Keratinocyte (primary cell): ENCODE data around the gene TECR. TPM values are rescaled to one million over a fixed set of nuclear protein-coding genes. Genes with fewer than 3 reads are reported as not detected.

ENCODE experiments used
- polyA plus RNA-seq, 5 experiments: library from polyadenylated mRNA; depleted of rRNA in 3 of 5; stranded (reverse) in 3 of 5; stranded (forward) in 1 of 5; unstranded in 1 of 5; fragments of >200 nt; gene quantifications; 1 replicate in 1 of 5; 2 replicates in 3 of 5; 3 replicates in 1 of 5; pipeline versions ENCODE4 v1.2.1 to v1.2.3, GENCODE V29; 2011 to 2012; ENCODE audit warnings: missing spikeins in 2 of 5, low read depth in 1 of 5, low replicate concordance in 1 of 5
- small RNA-seq, 3 experiments: library from RNA; depleted of rRNA; stranded (forward); fragments of <200 nt; gene quantifications; one replicate each; pipeline ENCODE3, GENCODE V24; 2012; ENCODE audit warnings: low read depth in 3 of 3, low replicate concordance in 1 of 3; ENCODE audit not compliant: insufficient read length in 3 of 3

The TECR gene
- polyA plus RNA-seq, 1 donor (not counting 4 experiments of a cell fraction or from before 2014, with no cell fraction given) = 92.3 TPM

Small RNAs within 50 kb of the gene (small RNA-seq; reads per million reads assigned to genes)
- gene RN7SL842P = 0 reads per million in 3 experiments
- 0 reads per million in 3 experiments for gene SNRPGP15

Other genes with a start within 250 kb of the TECR start
- 14.1 to 25.1 TPM (median 22.8 TPM) in 3 replicates for gene ADGRE5, start 148.2 kb upstream of the TECR start, polyA plus RNA-seq
- 54.9 to 85.1 TPM (median 57.6 TPM) in 3 replicates for gene DDX39A, start 110.3 kb upstream of the TECR start, polyA plus RNA-seq
- gene PKN1, start 96.3 kb upstream of the TECR start, polyA plus RNA-seq = 0.62 to 1.1 TPM (median 0.79 TPM) in 3 replicates
- 0.05 TPM in 1 of 3 replicates, not detected in the others for gene PTGER1, start 54.2 kb upstream of the TECR start, polyA plus RNA-seq
- gene GIPC1, start 33.5 kb upstream of the TECR start, polyA plus RNA-seq = 147 to 254 TPM (median 166 TPM) in 3 replicates
- gene DNAJB1, start 11.2 kb upstream of the TECR start, polyA plus RNA-seq = 249 to 290 TPM (median 265 TPM) in 3 replicates
- gene NDUFB7, start 42.5 kb downstream of the TECR start, polyA plus RNA-seq = 122 to 267 TPM (median 146 TPM) in 3 replicates
- gene CLEC17A, start 53.5 kb downstream of the TECR start, polyA plus RNA-seq = 0.04 TPM in 1 of 3 replicates, not detected in the others
- not detected in 3 replicates for gene ADGRE3, start 145.2 kb downstream of the TECR start, polyA plus RNA-seq
- gene ZNF333, start 160.5 kb downstream of the TECR start, polyA plus RNA-seq = 2.1 to 4.2 TPM (median 3.6 TPM) in 3 replicates
- 4.1 to 5.3 TPM (median 4.2 TPM) in 3 replicates for gene ADGRE2, start 249.0 kb downstream of the TECR start, polyA plus RNA-seq